DND-41 (cell line): Measurements from ENCODE around the gene KLK15.

Experiments
- CTCF ChIP-seq: IDR thresholded peaks from 2 replicates; pipeline ENCODE4 v1.5.1; 2012; ENCODE audit warnings: borderline replicate concordance, low read length, moderate library complexity, mild to moderate bottlenecking; ENCODE audit not compliant: poor library complexity, severe bottlenecking; ENCODE audit errors: extremely low read depth
- EZH2 ChIP-seq: IDR thresholded peaks from 3 replicates; pipeline ENCODE4 v1.6.1; 2012; ENCODE audit warnings: borderline replicate concordance, low read depth, mild to moderate bottlenecking, moderate library complexity, low read length, inconsistent platforms; ENCODE audit not compliant: severe bottlenecking

GRCh38 chr19:50835785-50836542 is 2.6 kb upstream of the KLK15 start:
- TF ChIP-seq CTCF = no peak
- TF ChIP-seq EZH2 = no peak
